GM21447 (cell line): ENCODE results near the gene SCYGR2.
A peak's percentile ranks its signal among the peaks of the same experiment; 100 is the strongest.
"Not testable (repeated sequence)": the region's sequence is repeated elsewhere in the genome, so short reads cannot be mapped to it uniquely, and the experiment has no call there.

ENCODE experiments used
- ATAC-seq: cut with Tn5 transposase; IDR thresholded peaks from one replicate; pipeline ENCODE4 v1.9.1; 2021; ENCODE audit not compliant: unreplicated experiment

Gene SCYGR2

GRCh38 chr2:227598835-227599503, at the start of gene SCYGR2:
Gene SCYGR2 (plus strand): TSS chr2:227598893. CDS start chr2:227598893, 0 bp downstream.
- not testable (repeated sequence) for ATAC-seq

DNA sequence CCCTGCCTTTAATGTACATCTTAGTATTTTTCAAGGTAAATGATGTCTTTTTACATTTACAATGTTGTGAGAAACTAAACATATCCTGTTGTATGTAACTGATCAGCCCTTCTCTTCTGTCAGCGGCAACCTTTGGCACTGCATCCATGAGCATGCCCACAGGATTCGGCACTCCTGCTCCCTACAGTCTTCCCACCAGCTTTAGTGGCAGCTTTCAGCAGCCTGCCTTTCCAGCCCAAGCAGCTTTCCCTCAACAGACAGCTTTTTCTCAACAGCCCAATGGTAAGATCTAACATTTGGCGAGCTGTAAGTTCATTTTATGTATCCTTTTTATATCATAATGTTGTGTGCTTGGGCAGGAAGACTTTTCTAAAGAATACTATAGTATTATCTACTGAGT, 46.9 kb upstream of the SCYGR2 start:
- no peak for ATAC-seq

DNA sequence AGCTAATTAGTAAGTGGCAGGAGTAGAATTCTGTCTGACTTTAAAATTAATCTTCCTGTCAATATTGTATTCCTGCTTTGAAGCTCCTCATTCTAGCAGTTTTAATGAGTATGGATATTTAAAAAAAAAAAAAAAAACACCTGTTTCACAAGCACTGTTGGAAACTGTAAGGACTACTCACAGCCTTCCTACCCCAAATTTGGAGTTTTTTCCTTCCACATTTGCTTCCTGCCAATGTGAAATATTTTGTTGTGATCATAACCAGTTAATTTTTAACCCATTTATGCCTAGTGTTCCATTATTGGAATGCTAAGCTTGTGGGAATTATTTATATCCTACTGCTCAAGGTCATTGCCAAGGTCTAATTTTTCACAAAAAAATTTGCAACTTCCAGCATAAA, 36.1 kb upstream of the SCYGR2 start:
- no peak for ATAC-seq

- ATAC-seq, result no peak
These were observed 33.6 kb upstream of the SCYGR2 start for GRCh38 chr2:227565080-227565479.

- no peak for ATAC-seq
These were observed 32.7 kb upstream of the SCYGR2 start for GRCh38 chr2:227566012-227566411.

DNA sequence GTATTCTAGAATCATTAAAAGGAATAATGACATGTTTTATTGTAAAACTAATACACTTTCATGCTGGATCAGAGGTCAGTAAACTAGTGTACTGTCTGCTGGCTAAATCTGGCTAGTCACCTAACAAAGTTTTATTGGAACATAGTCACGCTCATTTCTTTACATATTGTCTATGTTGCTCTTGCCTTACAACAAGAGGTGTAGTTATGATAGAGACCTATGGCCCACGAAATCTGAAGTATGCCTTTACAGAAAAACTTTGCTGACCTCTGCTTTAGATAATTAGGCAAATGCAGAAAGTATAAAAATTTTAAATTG, 29.9 kb upstream of the SCYGR2 start:
- ATAC-seq, result no peak

DNA sequence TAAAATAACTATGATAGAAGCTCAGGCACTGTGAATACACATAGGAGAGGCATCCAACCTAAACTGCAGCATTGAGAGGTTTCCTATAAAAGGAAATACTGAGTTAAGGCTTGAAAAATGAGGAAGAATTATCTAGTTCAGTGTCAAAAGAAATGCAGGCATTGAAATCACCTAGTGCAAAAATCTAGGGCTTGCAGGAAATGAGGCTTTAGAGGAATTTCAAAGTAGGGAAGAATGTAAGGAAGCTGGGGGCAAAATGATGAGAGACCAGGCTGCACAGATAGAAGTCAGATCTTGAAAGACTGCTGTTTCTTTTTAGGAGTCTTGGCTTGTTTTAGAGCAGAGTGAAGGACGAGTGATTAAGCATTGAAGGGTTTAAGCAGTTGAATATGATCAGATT, 28.1 kb upstream of the SCYGR2 start:
- no peak for ATAC-seq

GRCh38 chr2:227576110-227576509, 22.6 kb upstream of the SCYGR2 start:
- no peak for ATAC-seq

GRCh38 chr2:227576812-227577211, 21.9 kb upstream of the SCYGR2 start:
- ATAC-seq, result no peak

DNA sequence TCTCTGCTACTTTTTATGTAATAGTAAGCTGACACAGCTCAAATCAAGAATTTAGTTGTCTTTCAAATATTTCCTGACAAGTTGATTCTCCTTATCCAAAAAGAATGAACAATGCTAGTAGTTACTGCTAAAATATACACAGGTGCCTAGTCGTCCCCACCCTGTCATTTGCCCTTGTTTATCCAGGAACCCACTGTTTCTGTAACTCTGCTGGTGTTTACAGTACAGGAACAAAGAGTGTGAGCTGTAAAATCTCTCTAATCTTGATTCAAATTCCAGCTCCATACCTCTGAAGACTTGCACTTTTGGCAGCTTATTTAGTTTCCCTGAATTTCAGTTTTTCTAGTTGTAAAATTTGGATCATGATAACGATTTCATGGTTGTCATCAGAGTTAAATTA, 21.1 kb upstream of the SCYGR2 start:
- no peak for ATAC-seq

- no peak for ATAC-seq
These were observed 20.1 kb upstream of the SCYGR2 start for GRCh38 chr2:227578642-227579041.

DNA sequence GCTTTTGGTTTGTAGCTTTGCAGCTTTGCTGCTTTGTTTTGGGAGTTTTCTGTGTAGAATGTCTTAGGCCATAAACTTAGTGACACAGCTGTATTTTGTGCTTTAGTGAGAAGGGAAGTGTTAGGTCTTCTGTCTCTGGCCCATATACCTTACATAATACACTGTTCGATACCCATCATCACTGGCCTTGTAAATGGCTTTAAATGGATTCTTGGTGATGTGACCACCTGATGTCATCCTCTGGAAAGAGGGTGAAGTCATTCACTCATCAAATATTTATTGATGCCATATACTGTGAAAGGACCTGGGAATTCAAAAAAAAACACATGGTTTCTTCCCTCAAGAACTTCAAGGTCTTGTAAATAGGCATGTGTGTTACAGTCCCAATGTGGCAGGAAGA, 18.9 kb upstream of the SCYGR2 start:
- ATAC-seq, result no peak

- ATAC-seq, result no peak
These were observed 16.3 kb upstream of the SCYGR2 start for GRCh38 chr2:227582369-227582768.

GRCh38 chr2:227592694-227593387, 5.9 kb upstream of the SCYGR2 start:
- peak; percentile 82 for ATAC-seq

- no peak for ATAC-seq
These were observed 2.9 kb upstream of the SCYGR2 start for GRCh38 chr2:227595797-227596196.

GRCh38 chr2:227597036-227597435, 1.7 kb upstream of the SCYGR2 start:
- ATAC-seq, result no peak

DNA sequence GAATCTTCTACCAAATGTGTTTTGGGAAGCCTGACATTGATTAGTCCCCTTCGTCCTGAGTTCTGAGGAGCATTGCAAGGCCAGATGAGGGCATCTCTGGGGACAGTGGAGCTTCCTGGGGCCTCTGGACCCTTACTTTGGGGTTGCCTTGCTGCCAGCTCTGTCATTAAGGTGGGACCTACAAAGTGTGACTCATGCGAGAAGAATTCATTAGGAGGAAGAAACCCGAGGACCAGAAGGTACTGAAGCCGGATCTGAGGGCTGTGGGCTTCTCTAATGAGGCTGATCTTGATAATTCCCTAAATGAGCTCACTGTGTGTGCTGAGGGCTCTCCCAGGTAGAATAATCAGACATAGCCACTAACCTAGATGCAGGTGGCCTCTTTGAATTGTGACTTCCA, 695 bp upstream of the SCYGR2 start:
- ATAC-seq, result no peak

DNA sequence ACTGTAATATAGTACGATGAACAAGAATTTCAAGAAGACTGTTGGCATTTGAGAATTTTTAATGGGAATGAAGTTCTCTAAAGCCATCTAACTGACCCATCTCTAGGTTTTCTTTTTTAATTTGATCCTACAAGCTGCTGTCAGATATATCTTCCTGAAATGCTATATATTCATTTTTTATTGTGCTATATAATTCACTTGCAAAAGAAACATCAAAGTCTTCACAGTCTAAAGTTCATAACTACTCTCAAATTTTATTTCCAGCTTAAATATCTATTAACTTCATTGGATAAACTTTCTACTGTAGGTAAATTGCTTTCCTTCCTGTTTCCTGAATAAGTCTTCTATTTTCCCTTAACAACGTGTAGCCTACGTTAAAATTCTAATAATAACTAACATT, 3.7 kb downstream of the SCYGR2 start:
- ATAC-seq, result no peak

DNA sequence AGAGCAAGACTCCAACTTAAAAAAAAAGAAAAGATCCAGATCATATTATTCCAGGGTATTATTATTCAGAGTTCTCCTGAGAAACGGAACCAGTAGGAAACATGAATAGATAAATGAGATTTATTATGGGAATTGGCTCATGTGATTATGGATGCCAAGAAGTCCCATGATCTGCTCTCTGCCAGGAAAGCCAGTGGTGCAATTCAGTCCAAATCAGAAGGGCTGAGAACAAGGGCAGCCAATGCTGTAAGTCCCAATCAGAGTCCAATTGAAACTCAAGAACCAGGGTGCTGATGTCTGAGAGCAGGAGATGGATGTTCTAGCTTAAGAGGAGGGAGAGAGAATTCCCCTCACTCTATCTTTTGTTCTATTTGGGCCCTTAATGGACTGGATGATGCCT, 7.8 kb downstream of the SCYGR2 start:
- no peak for ATAC-seq

DNA sequence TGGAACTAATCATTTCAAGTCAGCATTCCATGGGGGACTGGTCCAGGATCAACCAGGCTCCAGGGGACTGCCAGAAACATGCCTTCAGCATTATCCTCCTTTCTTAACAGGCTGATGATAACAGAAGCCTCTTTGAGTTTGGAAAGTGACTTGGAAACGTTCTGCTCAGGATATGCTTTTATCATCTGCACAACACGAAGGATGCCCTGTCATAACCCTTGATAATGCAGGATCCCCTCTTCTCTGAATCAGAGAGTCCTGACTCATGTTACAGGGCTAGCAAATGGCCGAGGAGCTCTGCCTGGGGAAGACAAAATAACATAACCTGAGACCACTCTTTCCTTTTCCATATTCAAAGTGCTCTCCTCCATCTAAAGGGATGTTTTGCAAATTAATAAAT, 9.2 kb downstream of the SCYGR2 start:
- no peak for ATAC-seq

GRCh38 chr2:227608561-227609338, 10.1 kb downstream of the SCYGR2 start:
- ATAC-seq, result peak; percentile 79

- ATAC-seq, result no peak
These were observed 11.4 kb downstream of the SCYGR2 start for GRCh38 chr2:227610123-227610522.
